Heart right ventricle (tissue), 16 donors: ENCODE results near the gene MRPL42. TPM values are rescaled to one million over a fixed set of nuclear protein-coding genes. Genes with fewer than 3 reads are reported as not detected.

ENCODE experiments used
- ATAC-seq, 8 donors: fragments of 200-7000 bp; cut with Tn5 transposase; one replicate each; pipeline ENCODE4 v1.9.1; 2020; ENCODE audit warnings: mild to moderate bottlenecking in 8 of 8, moderate library complexity in 8 of 8, moderate number of reproducible peaks in 1 of 8
- DNase-seq, 2 donors: peaks; one replicate each; pipeline ENCODE4 v3.0.0-alpha.2; 2020
- H3K27ac ChIP-seq, 10 donors: fragments of 200-600 bp; sonication (generic) in 2 of 10; one replicate each; pipeline versions ENCODE4 v1.5.0 to v1.8.0; 2020 to 2022; ENCODE audit warnings: mild to moderate bottlenecking in 3 of 10
- H3K27me3 ChIP-seq, 7 donors: fragments of 200-600 bp; one replicate each; pipeline ENCODE4 v1.8.0; 2021 to 2022; ENCODE audit warnings: mild to moderate bottlenecking in 2 of 7
- H3K36me3 ChIP-seq, 9 donors: fragments of 200-600 bp; sonication (generic) in 1 of 9; one replicate each; pipeline versions ENCODE4 v1.5.0 to v1.8.0; 2020 to 2022; ENCODE audit warnings: mild to moderate bottlenecking in 2 of 9
- H3K4me1 ChIP-seq, 9 donors: fragments of 200-600 bp; sonication (generic) in 1 of 9; one replicate each; pipeline versions ENCODE4 v1.5.0 to v1.8.0; 2020 to 2022; ENCODE audit warnings: mild to moderate bottlenecking in 4 of 9
- H3K4me3 ChIP-seq, 10 donors: fragments of 200-600 bp; sonication (generic) in 2 of 10; one replicate each; pipeline versions ENCODE4 v1.5.0 to v1.8.0; 2020 to 2022; ENCODE audit warnings: mild to moderate bottlenecking in 7 of 10, moderate library complexity in 2 of 10
- H3K9me3 ChIP-seq, 11 donors: fragments of 200-600 bp in 10 of 11; sonication (generic) in 2 of 11; one replicate each; pipeline versions ENCODE4 v1.5.0 to v1.8.0; 2013 to 2022; ENCODE audit warnings: mild to moderate bottlenecking in 2 of 11, control low read depth in 1 of 11, moderate library complexity in 1 of 11
- CTCF ChIP-seq, 9 donors: fragments of 200-600 bp; sonication (generic) in 2 of 9; IDR thresholded peaks; one replicate each; pipeline versions ENCODE4 v1.5.0 to v1.8.0; 2021 to 2022; ENCODE audit warnings: antibody characterized with exemption in 9 of 9, mild to moderate bottlenecking in 5 of 9, moderate library complexity in 1 of 9
- WGBS, 2 donors: extraction: QIAGEN DNeasy Blood & Tissue Kit; methylation state at CpG; one replicate each; pipeline ENCODE4 v1.1.7; 2013; ENCODE audit warnings: inconsistent platforms in 1 of 2; 5-methylcytosine and 5-hydroxymethylcytosine counted together
- intact Hi-C, 10 donors: fragments of 100-400 bp; cut with DNase I; formaldehyde crosslinking; loops; one replicate each; pipeline versions ENCODE4 v1.11.1 to v1.14.2; 2022
- polyA plus RNA-seq, 2 donors: library from polyadenylated mRNA; stranded (reverse); fragments of 200-250 nt; gene quantifications; one replicate each; pipeline ENCODE4 v1.2.3, GENCODE V29; 2013
- total RNA-seq, 10 donors: library from RNA; stranded (reverse); fragmentation: NEBNext Ultra II Directional in 3 of 10; extraction: Animal tissue kit (Norgen Biotek cat#: 25700) in 3 of 10; gene quantifications; one replicate each; pipeline versions ENCODE4 v1.2.1 to v1.2.4, GENCODE V29; 2021 to 2023
- donor health status: Arrhythmogenic right ventricular cardiomyopathy.
- donor health status: ischemic (EF 13 %, LVEDD 7.1; RV severe dilation, severe dysfunction).
- donor health status: healthy with polysubstance abuse.
- donor health status: DM: no; HTN: yes; CAD: no.
- donor health status: DM: no; HTN: no; CAD: no.
- donor health status: ischemic (EF 25% LVEDD 6.9; RV normal size, moderate dysfunction).
- donor health status: ischemic (EF 25% LVEDD 5.7; RV mildly dilated, moderate dysfunction).
- donor health status: healthy.
- donor health status: DM: yes; HTN: yes; CAD: no.
- donor health status: Ischemic cardiomyopathy.
- donor health status: ischemic (EF 35%, LVEDD 5.7; RV mildly dilated, moderate dysfunction).
- donor health status: nonischemic (EF 11% LVEDD 7.7; RV severe dilation, severe dysfunction).
- donor health status: DM: yes; HTN: yes; CAD: no.
- donor health status: PGD.
- donor health status: ischemic (EF 29% LVEDD 5.4; RV normal size, mild dysfunction).
- donor health status: nonischemic (EF 23%, LVEDD 6.1; RV moderate dilation, normal function).

The MRPL42 gene
- total and polyA plus RNA-seq, 12 donors = 17.4 to 59.6 (median 43.9) TPM

- intact Hi-C loops = loop anchor here in 9 of 10 donors (5.0 to 10.0 kb wide), 9 partner anchors 53 to 485 kb away; no protein-coding TSS in a partner anchor
- WGBS, 2 donors = 93 to 100% methylated on average over 1 of the region's 1 CpG
- DNase-seq (no peak), ATAC-seq (no peak)
- TF ChIP-seq CTCF (IDR thresholded peaks at IDR 0.05) = no peak
- Histone ChIP-seq H3K9me3 (no peaks in the 10 kb centered on the region), H3K27ac (no peak overlapping the region), H3K27me3 (no peaks in the 10 kb centered on the region), H3K4me3 (no peak overlapping the region), H3K36me3 (peaks cover 0 to 15% (median 0%) of the 10 kb centered on the region in 9 donors), H3K4me1 (peaks cover 0 to 6% (median 0%) of the 10 kb centered on the region in 9 donors)
These were observed 42.2 kb downstream of the MRPL42 start for GRCh38 chr12:93509506-93509905.

- H3K36me3 ChIP-seq = peaks cover 0 to 6% (median 0%) of the 10 kb centered on the region in 9 donors
- DNase-seq (no peak), ATAC-seq (peak in 1 of 8 donors; percentile 39)
- WGBS, 2 donors = 65 to 72% methylated on average over 5 of the region's 5 CpGs
- peaks cover 0 to 3% (median 0%) of the 10 kb centered on the region in 9 donors for H3K4me1 ChIP-seq
- H3K9me3 ChIP-seq = no peaks in the 10 kb centered on the region
- TF ChIP-seq CTCF (IDR thresholded peaks at IDR 0.05) = no peak
- no peak overlapping the region for H3K4me3 ChIP-seq
- H3K27ac ChIP-seq = no peak overlapping the region
- intact Hi-C loops = no loop called here
- H3K27me3 ChIP-seq = no peaks in the 10 kb centered on the region
These were observed 47.5 kb downstream of the MRPL42 start for GRCh38 chr12:93514853-93515252.

- H3K27me3 ChIP-seq = no peaks in the 10 kb centered on the region
- H3K27ac ChIP-seq = no peak overlapping the region
- intact Hi-C loops = no loop called here
- peaks cover 0 to 24% (median 0%) of the 10 kb centered on the region in 9 donors for H3K4me1 ChIP-seq
- 74 to 83% methylated on average over 5 of the region's 5 CpGs for WGBS, 2 donors
- no peaks in the 10 kb centered on the region for H3K36me3 ChIP-seq
- no peak overlapping the region for H3K4me3 ChIP-seq
- no peaks in the 10 kb centered on the region for H3K9me3 ChIP-seq
- ATAC-seq = no peak
- no peak for DNase-seq
- TF ChIP-seq CTCF (IDR thresholded peaks at IDR 0.05) = no peak
These were observed 51.4 kb downstream of the MRPL42 start for GRCh38 chr12:93518725-93519124.

GRCh38 chr12:93519859-93520258 lies 52.5 kb downstream of the MRPL42 start:
- DNase-seq (no peak), ATAC-seq (no peak)
- 56 to 63% methylated on average over 2 of the region's 2 CpGs for WGBS, 2 donors
- Histone ChIP-seq H3K4me3 (no peak overlapping the region), H3K27me3 (no peaks in the 10 kb centered on the region), H3K9me3 (no peaks in the 10 kb centered on the region), H3K36me3 (no peaks in the 10 kb centered on the region), H3K27ac (no peak overlapping the region), H3K4me1 (peaks cover 0 to 24% (median 0%) of the 10 kb centered on the region in 9 donors)
- no peak for TF ChIP-seq CTCF (IDR thresholded peaks at IDR 0.05)
- intact Hi-C loops = loop anchor here in 1 of 10 donors (5.0 kb wide), 1 partner anchor 582 kb away; no protein-coding TSS in a partner anchor
